ENCODE measurements around the gene PTH2. TPM values are rescaled to one million over a fixed set of nuclear protein-coding genes. Genes with fewer than 3 reads are reported as not detected.

The PTH2 gene
- total RNA-seq, 1 experiment from 2014 or later = 0.96 TPM

DNA sequence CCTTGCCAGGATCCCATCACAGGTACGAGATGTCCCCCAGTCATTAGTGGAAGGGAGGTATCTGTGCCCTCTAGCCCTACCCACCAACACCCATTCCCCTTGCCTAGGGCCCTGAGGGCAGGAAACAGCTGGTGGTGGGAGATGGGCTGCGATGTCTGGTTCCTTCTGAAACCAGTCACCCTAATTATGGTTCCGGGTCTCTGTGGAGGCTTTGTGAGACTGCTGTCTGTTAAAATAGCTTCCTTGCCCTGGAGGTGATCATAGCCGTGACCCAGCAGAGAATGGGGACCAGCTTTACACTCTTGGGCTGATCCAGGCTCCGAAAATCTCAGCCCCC is 35.3 kb upstream of the PTH2 start:
- no peak overlapping the region for H3K9ac ChIP-seq (ENCODE audit: extremely low read depth, insufficient read length, low read length)
- no peak for DNase-seq
- H3K27ac Mint-ChIP-seq = peak overlapping the region in 1 of 3 experiments; percentile 18; a peak in 1 of 7 replicates

More for the DNA sequence above, 35.3 kb upstream of the PTH2 start:
- Mint-ChIP-seq H3K36me3 (ENCODE audit: insufficient read depth in 1 of 3, low read depth in 3 of 3) (peaks cover 15 to 37% (median 35%) of the 10 kb centered on the region in 3 experiments; a peak in 6 of 7 replicates), H3K27me3 (ENCODE audit: low read depth) (no peaks in the 10 kb centered on the region; the same call in 1 of the 2 replicates), H3K4me3 (no peak overlapping the region), H3K4me1 (peaks cover 0 to 6% of the 10 kb centered on the region in 2 experiments; a peak in 2 of 4 replicates), H3K9me3 (no peaks in the 10 kb centered on the region; a peak in 1 of 5 replicates)
- H3K4me1 ChIP-seq (ENCODE audit: insufficient read depth, low read length) = no peaks in the 10 kb centered on the region
- H2BK120ac ChIP-seq (ENCODE audit: low read depth, low read length, poor library complexity, severe bottlenecking) = no peak overlapping the region
- no peak overlapping the region for H3K27ac ChIP-seq (ENCODE audit: insufficient read length, low read depth, low read length)
- H4K5ac ChIP-seq (ENCODE audit: insufficient read length, low read depth, low read length) = no peak overlapping the region
- WGBS (ENCODE audit: extremely low coverage, insufficient read length, low lambda C conversion rate) = no CpG with 5 or more reads among the region's 5 CpGs
- no peak overlapping the region for H2BK20ac ChIP-seq (ENCODE audit: low read depth, low read length, poor library complexity, severe bottlenecking)
- no peak overlapping the region for H3K23ac ChIP-seq (ENCODE audit: insufficient read length, low read depth, low read length)
- no peak overlapping the region for H3K4me2 ChIP-seq (ENCODE audit: insufficient read depth, insufficient read length, low read length)
- no peak overlapping the region for H2AK5ac ChIP-seq (ENCODE audit: insufficient read length, low read length)
- no peak overlapping the region for H3K4ac ChIP-seq (ENCODE audit: low read depth, low read length)
- no peak overlapping the region for H3K14ac ChIP-seq (ENCODE audit: insufficient read depth, low read length)
- H3T11ph ChIP-seq (ENCODE audit: low read length) = no peak overlapping the region
- no peak overlapping the region for H4K8ac ChIP-seq (replicated peaks; ENCODE audit: insufficient read length, low read depth, low read length)
- no peaks in the 10 kb centered on the region for H4K20me1 ChIP-seq (ENCODE audit: control insufficient read depth, insufficient read depth, insufficient read length)
- no peak overlapping the region for H3K18ac ChIP-seq (ENCODE audit: insufficient read length, low read depth, low read length)
- TF ChIP-seq, protein P1, sequence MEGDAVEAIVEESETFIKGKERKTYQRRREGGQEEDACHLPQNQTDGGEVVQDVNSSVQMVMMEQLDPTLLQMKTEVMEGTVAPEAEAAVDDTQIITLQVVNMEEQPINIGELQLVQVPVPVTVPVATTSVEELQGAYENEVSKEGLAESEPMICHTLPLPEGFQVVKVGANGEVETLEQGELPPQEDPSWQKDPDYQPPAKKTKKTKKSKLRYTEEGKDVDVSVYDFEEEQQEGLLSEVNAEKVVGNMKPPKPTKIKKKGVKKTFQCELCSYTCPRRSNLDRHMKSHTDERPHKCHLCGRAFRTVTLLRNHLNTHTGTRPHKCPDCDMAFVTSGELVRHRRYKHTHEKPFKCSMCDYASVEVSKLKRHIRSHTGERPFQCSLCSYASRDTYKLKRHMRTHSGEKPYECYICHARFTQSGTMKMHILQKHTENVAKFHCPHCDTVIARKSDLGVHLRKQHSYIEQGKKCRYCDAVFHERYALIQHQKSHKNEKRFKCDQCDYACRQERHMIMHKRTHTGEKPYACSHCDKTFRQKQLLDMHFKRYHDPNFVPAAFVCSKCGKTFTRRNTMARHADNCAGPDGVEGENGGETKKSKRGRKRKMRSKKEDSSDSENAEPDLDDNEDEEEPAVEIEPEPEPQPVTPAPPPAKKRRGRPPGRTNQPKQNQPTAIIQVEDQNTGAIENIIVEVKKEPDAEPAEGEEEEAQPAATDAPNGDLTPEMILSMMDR (conservative IDR thresholded peaks at IDR 0.05) = no peak
- H3K9me3 ChIP-seq (ENCODE audit: control insufficient read depth, low read depth, low read length) = no peaks in the 10 kb centered on the region
- no peaks in the 10 kb centered on the region for H3K27me3 ChIP-seq (ENCODE audit: insufficient read depth, low read length)
- no peaks in the 10 kb centered on the region for H3K79me2 ChIP-seq (ENCODE audit: insufficient read depth, low read length)
- no peak overlapping the region for H3K56ac ChIP-seq (ENCODE audit: insufficient read length, low read depth, low read length)
- H2BK5ac ChIP-seq (ENCODE audit: insufficient read length, low read length) = no peak overlapping the region
- peaks cover 3% of the 10 kb centered on the region for H3K79me1 ChIP-seq (ENCODE audit: insufficient read depth, low read depth, low read length, poor library complexity, severe bottlenecking)
- H3K23me2 ChIP-seq (ENCODE audit: insufficient read length, low read depth, low read length, poor library complexity, severe bottlenecking) = peaks cover 5% of the 10 kb centered on the region
- no peak overlapping the region for H4K91ac ChIP-seq (ENCODE audit: insufficient read length, low read depth, low read length)
- no peak overlapping the region for H2AFZ ChIP-seq (ENCODE audit: low read length)
- H2BK12ac ChIP-seq (ENCODE audit: insufficient read length, low read depth, low read length) = no peak overlapping the region
- no peak overlapping the region for H2BK15ac ChIP-seq (ENCODE audit: low read depth, low read length)
